Measurements from ENCODE around the gene TLCD2.

The TLCD2 gene

GRCh38 chr17:1729966-1730325, 19.8 kb upstream of the TLCD2 start:
- DNase-seq (ENCODE audit: low read depth): no peak
- TF ChIP-seq CTCF (IDR thresholded peaks at IDR 0.05; ENCODE audit: control insufficient read depth, extremely low read depth, insufficient read depth): no peak
- H3K4me3 ChIP-seq (ENCODE audit: low read depth, low read length): no peak overlapping the region

DNA sequence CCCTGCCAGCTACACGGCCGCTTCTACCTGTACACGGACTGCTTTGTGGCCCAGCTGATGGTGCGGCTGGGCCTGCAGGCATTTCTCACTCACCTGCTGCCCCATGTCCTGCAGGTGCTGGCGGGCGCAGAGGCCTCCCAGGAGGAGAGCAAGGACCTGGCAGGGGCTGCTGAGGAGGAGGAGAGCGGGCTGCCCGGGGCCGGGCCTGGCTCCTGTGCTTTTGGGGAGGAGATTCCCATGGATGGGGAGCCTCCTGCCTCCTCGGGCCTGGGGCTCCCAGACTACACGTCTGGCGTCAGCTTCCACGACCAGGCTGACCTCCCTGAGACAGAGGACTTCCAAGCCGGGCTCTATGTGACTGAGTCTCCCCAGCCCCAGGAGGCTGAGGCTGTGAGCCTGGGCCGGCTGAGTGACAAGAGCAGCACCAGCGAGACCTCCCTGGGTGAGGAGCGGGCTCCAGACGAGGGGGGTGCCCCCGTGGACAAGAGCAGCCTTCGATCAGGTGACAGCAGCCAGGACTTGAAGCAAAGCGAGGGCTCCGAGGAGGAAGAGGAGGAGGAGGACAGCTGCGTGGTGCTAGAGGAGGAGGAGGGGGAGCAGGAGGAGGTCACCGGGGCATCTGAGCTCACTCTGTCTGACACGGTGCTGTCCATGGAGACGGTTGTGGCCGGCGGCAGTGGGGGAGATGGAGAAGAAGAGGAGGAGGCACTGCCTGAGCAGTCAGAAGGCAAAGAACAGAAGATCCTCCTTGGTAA, 17.9 kb upstream of the TLCD2 start:
- no peak overlapping the region for H3K4me3 ChIP-seq (ENCODE audit: low read depth, low read length)
- TF ChIP-seq CTCF (IDR thresholded peaks at IDR 0.05; ENCODE audit: control insufficient read depth, extremely low read depth, insufficient read depth): no peak
- no peak for DNase-seq (ENCODE audit: low read depth)

GRCh38 chr17:1727258-1727789, 17.1 kb upstream of the TLCD2 start:
- H3K4me3 ChIP-seq (ENCODE audit: low read depth, low read length): no peak overlapping the region
- DNase-seq (ENCODE audit: low read depth): no peak
- no peak for TF ChIP-seq CTCF (IDR thresholded peaks at IDR 0.05; ENCODE audit: control insufficient read depth, extremely low read depth, insufficient read depth)

- no peak for TF ChIP-seq CTCF (IDR thresholded peaks at IDR 0.05; ENCODE audit: control insufficient read depth, extremely low read depth, insufficient read depth)
- H3K4me3 ChIP-seq (ENCODE audit: low read depth, low read length): no peak overlapping the region
- DNase-seq (ENCODE audit: low read depth): no peak
Measured at GRCh38 chr17:1726626-1727257, 16.6 kb upstream of the TLCD2 start.

DNA sequence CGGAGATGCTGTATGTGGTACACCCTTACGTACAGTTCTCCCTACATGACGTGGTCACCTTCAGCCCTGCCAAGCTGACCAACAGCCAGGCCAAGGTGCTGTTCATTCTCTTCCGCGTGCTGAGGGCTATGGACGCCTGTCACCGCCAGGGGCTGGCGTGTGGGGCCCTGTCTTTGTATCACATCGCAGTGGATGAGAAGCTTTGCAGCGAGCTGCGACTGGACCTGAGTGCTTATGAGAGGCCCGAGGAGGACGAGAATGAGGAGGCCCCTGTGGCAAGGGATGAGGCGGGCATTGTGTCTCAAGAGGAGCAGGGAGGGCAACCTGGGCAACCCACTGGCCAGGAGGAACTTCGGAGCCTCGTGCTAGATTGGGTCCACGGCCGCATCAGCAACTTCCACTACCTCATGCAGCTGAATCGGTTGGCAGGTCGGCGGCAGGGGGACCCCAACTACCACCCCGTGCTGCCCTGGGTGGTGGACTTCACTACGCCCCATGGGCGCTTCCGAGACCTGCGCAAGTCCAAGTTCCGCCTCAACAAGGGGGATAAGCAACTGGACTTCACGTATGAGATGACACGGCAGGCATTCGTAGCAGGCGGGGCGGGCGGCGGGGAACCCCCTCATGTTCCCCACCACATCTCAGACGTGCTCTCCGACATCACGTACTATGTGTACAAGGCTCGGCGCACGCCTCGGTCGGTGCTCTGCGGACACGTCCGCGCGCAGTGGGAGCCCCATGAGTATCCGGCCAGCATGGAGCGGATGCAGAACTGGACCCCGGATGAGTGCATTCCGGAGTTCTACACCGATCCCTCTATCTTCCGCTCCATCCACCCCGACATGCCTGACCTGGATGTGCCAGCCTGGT, 15.7 kb upstream of the TLCD2 start:
- no peak for DNase-seq (ENCODE audit: low read depth)
- peak overlapping the region; percentile 87 for H3K4me3 ChIP-seq (ENCODE audit: low read depth, low read length)
- TF ChIP-seq CTCF (IDR thresholded peaks at IDR 0.05; ENCODE audit: control insufficient read depth, extremely low read depth, insufficient read depth): no peak

DNA sequence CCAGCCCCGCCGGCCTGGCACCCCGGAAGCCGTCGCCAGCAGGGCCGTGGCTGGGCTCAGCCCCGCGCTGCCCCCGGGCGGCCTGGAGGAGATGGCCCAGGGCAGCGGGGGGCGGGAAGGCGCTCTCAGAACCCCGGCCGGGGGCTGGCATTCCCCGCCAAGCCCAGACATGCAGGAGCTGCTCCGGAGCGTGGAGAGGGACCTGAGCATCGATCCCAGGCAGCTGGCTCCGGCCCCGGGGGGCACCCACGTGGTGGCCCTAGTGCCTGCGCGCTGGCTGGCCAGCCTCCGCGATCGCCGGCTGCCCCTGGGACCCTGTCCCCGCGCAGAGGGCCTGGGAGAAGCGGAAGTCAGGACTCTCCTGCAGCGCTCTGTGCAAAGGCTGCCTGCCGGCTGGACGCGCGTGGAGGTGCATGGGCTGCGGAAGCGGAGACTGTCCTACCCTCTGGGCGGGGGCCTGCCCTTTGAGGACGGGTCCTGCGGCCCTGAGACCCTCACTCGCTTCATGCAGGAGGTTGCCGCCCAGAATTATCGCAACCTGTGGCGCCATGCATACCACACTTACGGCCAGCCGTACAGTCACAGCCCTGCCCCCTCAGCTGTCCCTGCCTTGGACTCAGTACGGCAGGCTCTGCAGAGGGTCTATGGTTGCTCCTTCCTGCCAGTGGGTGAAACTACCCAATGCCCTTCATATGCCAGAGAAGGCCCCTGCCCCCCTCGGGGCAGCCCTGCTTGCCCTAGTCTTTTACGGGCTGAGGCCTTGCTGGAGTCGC, 14.9 kb upstream of the TLCD2 start:
- H3K4me3 ChIP-seq (ENCODE audit: low read depth, low read length): peak overlapping the region; percentile 87
- no peak for DNase-seq (ENCODE audit: low read depth)
- peak; percentile 31; the same call in 1 of the 2 replicates for TF ChIP-seq CTCF (IDR thresholded peaks at IDR 0.05; ENCODE audit: control insufficient read depth, extremely low read depth, insufficient read depth)

Data from LNCaP clone FGC (cell line).